Neutrophil (primary cell): ENCODE results near the gene DRICH1.
"Not testable (repeated sequence)": the region's sequence is repeated elsewhere in the genome, so short reads cannot be mapped to it uniquely, and the experiment has no call there.

ENCODE experiments used
- H3K27ac ChIP-seq: fragments of 200-600 bp; sonication (generic); 2 replicates; pipeline ENCODE4 v1.5.1; 2016; ENCODE audit warnings: mild to moderate bottlenecking, moderate library complexity
- H3K27me3 ChIP-seq: fragments of 200-600 bp; sonication (generic); 2 replicates; pipeline ENCODE4 v1.6.0; 2016; ENCODE audit warnings: mild to moderate bottlenecking
- H3K36me3 ChIP-seq: fragments of 200-600 bp; sonication (generic); 2 replicates; pipeline ENCODE4 v1.5.1; 2017
- H3K4me1 ChIP-seq, 2 experiments: fragments of 200-600 bp in 1 of 2; sonication (generic) in 1 of 2; 1 replicate in 1 of 2; 2 replicates in 1 of 2; pipeline versions ENCODE4 v1.5.1 to v1.6.1; 2013 to 2016; ENCODE audit warnings: low read depth in 1 of 2, low read length in 1 of 2, mild to moderate bottlenecking in 1 of 2, moderate library complexity in 1 of 2; ENCODE audit not compliant: control insufficient read depth in 1 of 2, insufficient read depth in 1 of 2
- H3K4me3 ChIP-seq, 2 experiments: fragments of 200-600 bp in 1 of 2; sonication (generic) in 1 of 2; 1 replicate in 1 of 2; 2 replicates in 1 of 2; pipeline ENCODE4 v1.5.1; 2013 to 2016; ENCODE audit warnings: low read depth in 1 of 2, low read length in 1 of 2, mild to moderate bottlenecking in 1 of 2, moderate library complexity in 1 of 2
- H3K9me3 ChIP-seq: fragments of 200-600 bp; sonication (generic); 2 replicates; pipeline ENCODE4 v1.5.1; 2016
- CTCF ChIP-seq: fragments of 200-600 bp; sonication (generic); IDR thresholded peaks from 2 replicates; pipeline ENCODE4 v1.5.1; 2016; ENCODE audit warnings: antibody characterized with exemption

Gene DRICH1

GRCh38 chr22:23627401-23628055, 4.6 kb downstream of the DRICH1 start:
- H3K27me3 ChIP-seq, H3K4me3 ChIP-seq, H3K27ac ChIP-seq, H3K9me3 ChIP-seq, H3K4me1 ChIP-seq: not testable (repeated sequence)
- peak; percentile 37 for TF ChIP-seq CTCF
- H3K36me3 ChIP-seq = peaks cover 19% of the 10 kb centered on the region

- no peaks in the 10 kb centered on the region for H3K9me3 ChIP-seq
- H3K4me3 ChIP-seq = no peak overlapping the region
- no peak overlapping the region for H3K27ac ChIP-seq
- H3K4me1 ChIP-seq = peaks cover 0 to 10% of the 10 kb centered on the region in 2 experiments
- TF ChIP-seq CTCF = no peak
- peaks cover 14% of the 10 kb centered on the region for H3K36me3 ChIP-seq
- no peaks in the 10 kb centered on the region for H3K27me3 ChIP-seq
These were observed 5.7 kb downstream of the DRICH1 start for GRCh38 chr22:23626286-23626975.

GRCh38 chr22:23622634-23623033, 9.5 kb downstream of the DRICH1 start:
- Histone ChIP-seq H3K4me3 (no peak overlapping the region), H3K4me1 (peaks cover 0 to 10% of the 10 kb centered on the region in 2 experiments), H3K36me3 (no peaks in the 10 kb centered on the region), H3K27ac (no peak overlapping the region), H3K27me3 (no peaks in the 10 kb centered on the region), H3K9me3 (no peaks in the 10 kb centered on the region)
- TF ChIP-seq CTCF = no peak

GRCh38 chr22:23621916-23622315, 10.2 kb downstream of the DRICH1 start:
- not testable (repeated sequence) for H3K36me3 ChIP-seq, H3K4me3 ChIP-seq, H3K4me1 ChIP-seq, H3K27me3 ChIP-seq, H3K27ac ChIP-seq, H3K9me3 ChIP-seq

- H3K4me1 ChIP-seq = no peaks in the 10 kb centered on the region
- TF ChIP-seq CTCF = no peak
- no peak overlapping the region for H3K4me3 ChIP-seq
- H3K9me3 ChIP-seq = no peaks in the 10 kb centered on the region
- no peaks in the 10 kb centered on the region for H3K27me3 ChIP-seq
- H3K27ac ChIP-seq = no peak overlapping the region
- H3K36me3 ChIP-seq = peaks cover 5% of the 10 kb centered on the region
These were observed 10.9 kb downstream of the DRICH1 start for GRCh38 chr22:23621082-23621780.
